HEK293 (cell line): ENCODE results near the gene SYT2.

ENCODE experiments used
- CTCF ChIP-seq: fragments of 450-650 bp; formaldehyde crosslinking; IDR thresholded peaks from 2 replicates; pipeline ENCODE4 v1.5.1; 2016; ENCODE audit warnings: missing biosample characterization, missing genetic modification characterization
- KLF9 ChIP-seq: fragments of 450-650 bp; formaldehyde crosslinking; IDR thresholded peaks from 2 replicates; pipeline ENCODE4 v1.5.1; 2016; ENCODE audit warnings: missing biosample characterization, missing genetic modification characterization, low read depth
- PATZ1 ChIP-seq: fragments of 450-650 bp; formaldehyde crosslinking; IDR thresholded peaks from 2 replicates; pipeline ENCODE4 v1.5.1; 2016; ENCODE audit warnings: missing biosample characterization, missing genetic modification characterization
- SP2 ChIP-seq: fragments of 450-650 bp; formaldehyde crosslinking; IDR thresholded peaks from 2 replicates; pipeline ENCODE4 v1.5.1; 2016; ENCODE audit warnings: missing biosample characterization, missing genetic modification characterization
- TSHZ1 ChIP-seq: fragments of 450-650 bp; formaldehyde crosslinking; IDR thresholded peaks from 2 replicates; pipeline ENCODE4 v1.5.1; 2016; ENCODE audit warnings: missing biosample characterization, missing genetic modification characterization, borderline replicate concordance
- ZBTB44 ChIP-seq: fragments of 450-650 bp; IDR thresholded peaks from 2 replicates; pipeline ENCODE4 v1.5.1; 2018; ENCODE audit warnings: missing biosample characterization, mild to moderate bottlenecking, missing genetic modification characterization
- ZNF23 ChIP-seq: fragments of 450-650 bp; formaldehyde crosslinking; IDR thresholded peaks from 2 replicates; pipeline ENCODE4 v1.5.1; 2016; ENCODE audit warnings: missing biosample characterization, missing genetic modification characterization, borderline replicate concordance
- ZNF274 ChIP-seq, 2 experiments: fragments of 200-500 bp in 1 of 2; fragments of 450-650 bp in 1 of 2; sonication (Bioruptor generic) in 1 of 2; formaldehyde crosslinking in 1 of 2; IDR thresholded peaks; 2 replicates each; pipeline versions ENCODE4 v1.5.1 to v1.6.1; 2014 to 2016; ENCODE audit warnings: borderline replicate concordance in 1 of 2, inconsistent platforms in 1 of 2, low read length in 1 of 2, missing biosample characterization in 1 of 2, missing genetic modification characterization in 1 of 2
- ZNF292 ChIP-seq: fragments of 450-650 bp; formaldehyde crosslinking; IDR thresholded peaks from 2 replicates; pipeline ENCODE4 v1.5.1; 2016; ENCODE audit warnings: low read depth, missing biosample characterization, missing genetic modification characterization, borderline replicate concordance
- ZNF426 ChIP-seq: fragments of 450-650 bp; formaldehyde crosslinking; IDR thresholded peaks from 2 replicates; pipeline ENCODE4 v1.5.1; 2017; ENCODE audit warnings: missing biosample characterization, missing genetic modification characterization, mild to moderate bottlenecking, inconsistent platforms, moderate library complexity
- ZNF510 ChIP-seq: fragments of 450-650 bp; formaldehyde crosslinking; IDR thresholded peaks from 2 replicates; pipeline ENCODE4 v1.5.1; 2018; ENCODE audit warnings: mild to moderate bottlenecking, missing genetic modification characterization, missing biosample characterization; ENCODE audit not compliant: insufficient replicate concordance
- ZNF660 ChIP-seq: fragments of 450-650 bp; IDR thresholded peaks from 2 replicates; pipeline ENCODE4 v1.5.1; 2018; ENCODE audit warnings: missing biosample characterization, mild to moderate bottlenecking, missing genetic modification characterization
- ZNF692 ChIP-seq: fragments of 450-650 bp; formaldehyde crosslinking; IDR thresholded peaks from 2 replicates; pipeline ENCODE4 v1.5.1; 2016; ENCODE audit warnings: missing biosample characterization, missing genetic modification characterization

- TF ChIP-seq ZNF510 (tag by site-specific recombination) (no peak), CTCF (tag by site-specific recombination) (no peak), ZNF23 (tag by site-specific recombination) (no peak), TSHZ1 (no peak), KLF9 (tag by site-specific recombination) (no peak), ZNF660 (tag by site-specific recombination) (no peak), ZNF692 (tag by site-specific recombination) (no peak), PATZ1 (tag by site-specific recombination) (no peak), ZNF274 (IDR thresholded peaks at IDR 0.05; ENCODE audit: low read length) (no peak), ZNF274 (tag by site-specific recombination; IDR thresholded peaks at IDR 0.05; ENCODE audit: borderline replicate concordance) (no peak), SP2 (tag by site-specific recombination) (no peak), ZBTB44 (tag by site-specific recombination) (no peak), ZNF426 (tag by site-specific recombination) (no peak), ZNF292 (tag by site-specific recombination) (no peak)
These were observed 125.3 kb downstream of the SYT2 start for GRCh38 chr1:202584707-202585589.
